ENCODE results near the gene ABCC4. TPM values are rescaled to one million over a fixed set of nuclear protein-coding genes. Genes with fewer than 3 reads are reported as not detected.

ABCC4 gene
- total and polyA plus RNA-seq, 2 of the 13 experiments (the other 11 are each of a cell fraction or from before 2014, with no cell fraction given), result 4.2 to 11.3 TPM

DNA sequence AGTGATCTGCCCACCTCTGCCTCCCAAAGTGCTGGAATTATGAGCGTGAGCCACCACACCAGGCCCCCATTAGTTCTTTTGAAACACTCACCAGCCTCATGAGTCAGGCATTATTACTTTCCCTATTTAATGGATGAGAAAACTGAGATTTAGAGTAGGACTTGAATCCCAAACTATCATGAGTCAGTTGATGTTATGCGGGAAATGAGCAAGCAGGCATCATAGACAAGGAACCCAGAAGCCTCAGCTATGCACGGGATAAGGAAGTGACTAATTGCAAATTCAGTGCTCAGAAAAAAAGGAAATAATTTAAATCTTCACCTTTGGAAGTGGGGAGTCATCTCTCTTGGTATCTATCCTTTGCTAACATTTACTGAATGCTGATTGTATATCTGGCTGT is 217.5 kb downstream of the ABCC4 start:
- intact Hi-C loops (cut with micrococcal nuclease; ENCODE audit: unreplicated experiment) (loop anchor here (5.0 kb wide), 1 partner anchor 41 kb away; no protein-coding TSS in a partner anchor), in situ Hi-C loops (cut with HindIII; ENCODE audit: extremely low pct_ligation_motif_present, low pct_unique_long_range_greater_than_20kb) (no loop called here)
- ATAC-seq (no peak), FAIRE-seq (no peak), DNase-seq (ENCODE audit: low spot score) (no peak)
- no TSS peak for BruUV-seq (replicated peaks)
- TF ChIP-seq ZNF263 (CRISPR knock-in tag; IDR thresholded peaks at IDR 0.05), result no peak
- TF ChIP-seq, protein P1, sequence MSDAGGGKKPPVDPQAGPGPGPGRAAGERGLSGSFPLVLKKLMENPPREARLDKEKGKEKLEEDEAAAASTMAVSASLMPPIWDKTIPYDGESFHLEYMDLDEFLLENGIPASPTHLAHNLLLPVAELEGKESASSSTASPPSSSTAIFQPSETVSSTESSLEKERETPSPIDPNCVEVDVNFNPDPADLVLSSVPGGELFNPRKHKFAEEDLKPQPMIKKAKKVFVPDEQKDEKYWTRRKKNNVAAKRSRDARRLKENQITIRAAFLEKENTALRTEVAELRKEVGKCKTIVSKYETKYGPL (CRISPR knock-in tag; IDR thresholded peaks at IDR 0.05), result no peak
- TF ChIP-seq NBN (conservative IDR thresholded peaks at IDR 0.05), result no peak
- TF ChIP-seq NONO (IDR thresholded peaks at IDR 0.05), result no peak
- TF ChIP-seq NONO (CRISPR knock-in tag; conservative IDR thresholded peaks at IDR 0.05), result no peak
- no peak for TF ChIP-seq CHCHD3 (CRISPR knock-in tag; IDR thresholded peaks at IDR 0.05)
- no peak for TF ChIP-seq E2F5 (CRISPR knock-in tag; conservative IDR thresholded peaks at IDR 0.05)
- TF ChIP-seq PAWR (CRISPR knock-in tag; IDR thresholded peaks at IDR 0.05; ENCODE audit: borderline replicate concordance), result no peak
- no peak for TF ChIP-seq ZNF333 (CRISPR knock-in tag; IDR thresholded peaks at IDR 0.05; ENCODE audit: borderline replicate concordance)
- TF ChIP-seq ZNF770 (CRISPR knock-in tag; IDR thresholded peaks at IDR 0.05), result no peak
- no peak for TF ChIP-seq CCAR2 (optimal IDR thresholded peaks at IDR 0.05; ENCODE audit: low read depth, low read length)
- no peaks in the 10 kb centered on the region for H3K27me3 ChIP-seq (ENCODE audit: control insufficient read depth in 1 of 2, insufficient read depth in 2 of 2, low read length in 2 of 2)
- no peak overlapping the region for H3K4me2 ChIP-seq (ENCODE audit: low read depth, low read length)
- H3K79me2 ChIP-seq (ENCODE audit: insufficient read depth, low read length), result no peaks in the 10 kb centered on the region
- no peaks in the 10 kb centered on the region for H3K4me1 ChIP-seq (ENCODE audit: insufficient read depth, low read length)
- no peak overlapping the region for H3K4me3 ChIP-seq (replicated peaks in 1 of 3; ENCODE audit: insufficient read depth in 1 of 3, low read depth in 2 of 3, low read length in 3 of 3)
- no peak overlapping the region for H3K9ac ChIP-seq (ENCODE audit: insufficient read depth, low read depth, low read length)
- H3K36me3 ChIP-seq (replicated peaks in 1 of 2; ENCODE audit: control insufficient read depth in 1 of 2, insufficient read depth in 2 of 2, low read length in 2 of 2), result no peaks in the 10 kb centered on the region
- WGBS (ENCODE audit: low lambda C conversion rate), result 89% methylated on average over 3 of the region's 3 CpGs
- no peak overlapping the region for H3K27ac ChIP-seq (ENCODE audit: extremely low read length, insufficient read depth, low read length)
- no peak overlapping the region for H2AFZ ChIP-seq (ENCODE audit: low read length)
- H3K9me3 ChIP-seq (ENCODE audit: low read length), result no peaks in the 10 kb centered on the region
- ChIA-PET POLR2A (no interaction called here), CTCF (ENCODE audit: low intra/inter-chr PET ratio, low total read pairs) (no interaction called here)
- no peaks in the 10 kb centered on the region for H4K20me1 ChIP-seq (ENCODE audit: insufficient read depth, low read length)

Measured in HepG2 (cell line).